HT1080 (cell line): Measurements from ENCODE around the gene RBMS3. TPM values are rescaled to one million over a fixed set of nuclear protein-coding genes. Genes with fewer than 3 reads are reported as not detected.
A peak's percentile ranks its signal among the peaks of the same experiment; 100 is the strongest.

Experiments used
- DNase-seq: peaks from one replicate; pipeline ENCODE4 v3.0.0-alpha.2; 2015; ENCODE audit warnings: low read depth
- total RNA-seq: library from RNA; depleted of rRNA; stranded (reverse); fragments of >200 nt; shearing (Covaris generic); gene quantifications from 2 replicates; pipeline ENCODE4 v1.2.3, GENCODE V29; 2014

Gene RBMS3
- total RNA-seq, 1 experiment from 2014 or later = 19.6 TPM

DNA sequence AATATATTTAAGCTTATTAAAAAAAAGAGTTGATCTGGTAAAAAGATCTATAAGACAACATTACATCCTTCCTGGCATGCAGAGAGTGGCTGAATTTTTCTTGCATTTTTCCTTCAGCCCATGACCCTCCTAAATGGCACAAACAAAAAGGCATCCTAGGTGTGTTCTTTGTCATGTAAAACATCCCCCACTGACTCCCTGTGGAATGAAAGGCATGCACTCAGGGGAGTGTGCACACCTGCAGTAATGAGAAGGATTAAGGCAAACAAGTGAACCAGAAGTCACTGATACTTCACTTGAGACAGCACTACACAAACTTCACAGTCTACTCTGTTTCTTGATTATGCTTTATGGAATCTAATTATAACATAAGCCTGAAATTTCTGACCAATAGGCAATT is 195.0 kb downstream of the RBMS3 start:
- DNase-seq = no peak

DNA sequence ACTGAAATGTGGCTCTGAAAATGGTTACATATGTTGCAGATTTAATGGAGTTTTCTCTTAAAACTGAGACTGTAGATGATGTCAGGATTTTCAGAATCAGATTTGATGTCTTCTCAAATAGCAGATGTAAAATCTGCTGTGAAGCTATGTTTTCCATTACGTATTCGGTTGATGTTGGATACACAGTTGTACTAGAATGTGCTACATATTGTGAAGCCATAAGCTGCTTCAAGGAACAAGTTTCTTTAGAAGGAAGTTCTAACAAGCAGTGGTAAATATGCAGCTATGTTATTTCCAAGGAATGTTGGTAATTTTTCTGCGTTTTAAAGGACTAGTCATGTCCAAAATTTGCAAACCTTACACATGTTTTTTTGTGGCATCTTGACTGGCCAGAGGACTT is 197.7 kb downstream of the RBMS3 start:
- no peak for DNase-seq

DNA sequence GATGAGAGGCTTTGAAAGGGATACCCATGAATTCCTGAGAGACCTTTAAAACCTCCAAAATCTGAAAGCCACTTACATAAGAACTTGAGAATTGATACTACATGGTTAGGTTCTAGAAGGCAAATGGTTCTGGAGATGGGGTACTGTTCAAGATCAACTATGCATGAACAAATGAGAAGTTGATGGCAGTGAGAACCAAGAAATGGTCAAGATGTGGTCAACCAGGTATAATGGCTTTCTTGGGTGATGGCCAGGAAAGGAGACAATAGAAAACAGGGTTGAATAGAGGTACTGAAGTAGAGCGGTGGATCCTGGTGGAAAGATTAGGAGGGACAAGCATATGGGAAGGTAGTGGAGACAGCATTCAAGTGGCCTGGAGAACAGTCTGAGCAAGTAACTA is 200.4 kb downstream of the RBMS3 start:
- no peak for DNase-seq

DNA sequence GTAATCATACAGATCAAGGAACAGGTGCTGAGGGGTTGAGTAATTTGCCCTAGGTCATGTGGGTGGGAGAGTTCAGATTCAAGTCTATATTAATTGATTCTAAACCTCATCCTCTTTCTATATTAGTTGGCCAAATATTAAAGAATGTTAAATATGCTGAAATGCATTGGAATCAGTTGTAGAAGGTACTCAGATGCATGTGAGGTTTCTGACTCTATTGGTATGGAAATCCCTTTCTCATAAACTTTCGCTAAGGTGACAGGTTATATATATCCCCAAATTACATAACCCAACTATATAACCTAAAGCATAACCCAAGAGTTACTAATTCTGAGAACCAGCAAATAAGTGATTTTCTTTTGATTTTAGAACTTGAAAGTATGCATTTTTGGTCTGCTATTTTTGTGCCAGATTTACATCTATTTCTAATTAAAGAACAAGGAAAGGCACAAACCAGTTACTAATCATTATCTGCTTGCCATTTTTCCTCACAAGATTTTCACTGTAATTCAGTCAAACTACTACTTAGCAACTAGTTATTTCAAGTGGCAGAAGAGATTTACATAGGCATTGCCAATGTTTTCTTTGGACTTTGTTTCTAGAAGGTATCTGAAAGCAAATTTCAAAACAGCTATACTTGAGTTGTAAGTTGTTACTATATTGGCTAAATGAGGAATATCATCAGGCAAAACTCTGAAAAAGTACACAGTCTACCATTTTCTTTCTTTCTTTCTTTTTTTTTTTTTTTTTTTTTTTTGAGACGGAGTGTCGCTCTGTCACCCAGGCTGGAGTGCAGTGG is 201.3 kb downstream of the RBMS3 start:
- no peak for DNase-seq

DNA sequence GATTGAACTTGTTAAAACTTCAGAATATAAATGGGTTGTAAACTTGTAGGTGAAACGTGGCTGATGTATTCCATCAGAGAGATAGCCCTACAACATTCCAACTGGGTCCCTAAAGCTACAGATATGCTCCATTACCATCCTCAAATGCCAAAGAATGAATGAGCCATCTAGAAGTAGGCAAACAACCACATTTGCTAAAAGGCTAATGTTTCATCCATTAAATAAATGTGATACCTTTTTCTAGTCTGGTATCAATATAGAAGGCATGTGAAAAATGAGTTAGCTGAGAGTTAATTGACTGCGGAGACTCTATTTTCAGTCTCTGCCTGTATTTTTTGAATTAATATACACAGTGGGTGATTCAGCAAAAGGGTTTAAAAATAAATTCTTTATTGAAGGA is 203.8 kb downstream of the RBMS3 start:
- no peak for DNase-seq

DNA sequence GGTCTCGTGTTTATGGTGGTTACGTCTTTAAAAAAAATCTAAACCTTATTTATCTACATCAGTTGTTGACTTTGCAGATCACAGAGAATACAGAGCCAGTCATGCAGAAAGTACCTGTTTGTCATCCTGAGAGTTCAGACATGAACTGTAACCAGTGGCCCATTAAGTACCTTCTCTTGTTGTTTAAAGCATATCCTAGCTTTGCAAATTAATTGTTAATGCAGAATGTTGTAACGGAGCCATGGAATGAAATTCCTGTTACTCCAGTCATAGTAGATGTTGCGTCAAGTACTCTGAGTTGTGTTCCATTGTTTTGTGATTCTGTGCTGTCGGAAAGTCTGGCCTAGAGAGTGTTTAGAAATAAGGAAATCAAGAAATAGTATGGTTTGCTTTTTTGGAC is 205.2 kb downstream of the RBMS3 start:
- DNase-seq = no peak

DNA sequence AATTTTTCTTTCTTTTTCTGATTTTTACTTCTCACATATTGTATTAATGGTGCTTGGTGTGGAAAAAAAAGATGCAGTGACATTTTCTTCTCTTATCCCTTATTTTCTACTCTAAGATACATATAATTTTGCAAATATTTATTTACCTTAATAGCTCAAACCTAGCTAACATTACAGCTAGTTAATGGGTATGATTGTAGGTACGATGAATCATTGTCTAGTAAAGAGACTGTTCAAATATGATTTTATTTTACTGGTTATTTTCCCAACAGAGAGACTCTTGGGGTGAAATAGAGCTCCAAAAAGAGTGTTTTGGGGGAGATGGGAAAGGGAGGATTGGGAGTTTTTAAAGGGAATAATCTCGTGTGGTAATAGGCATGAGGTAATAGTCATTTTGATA is 206.0 kb downstream of the RBMS3 start:
- DNase-seq = no peak

DNA sequence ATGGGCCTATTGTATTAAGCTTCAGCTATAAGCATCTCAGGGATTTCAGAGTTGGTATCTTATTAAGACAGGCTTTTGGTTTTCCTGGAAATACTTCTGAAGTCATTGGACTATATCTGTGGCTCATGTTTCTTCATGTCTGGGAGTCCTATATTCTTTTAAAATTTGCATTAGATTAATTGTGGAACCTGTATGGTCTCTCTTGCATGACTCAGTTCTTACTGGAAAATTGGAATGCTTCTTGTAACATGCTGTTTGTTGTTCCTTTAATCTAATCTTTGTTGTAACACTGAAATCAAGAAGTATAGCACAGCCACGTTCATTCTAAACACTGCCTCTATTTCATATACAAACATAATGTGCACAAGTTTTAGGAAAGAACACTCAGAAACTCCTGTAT is 208.1 kb downstream of the RBMS3 start:
- DNase-seq = no peak

DNA sequence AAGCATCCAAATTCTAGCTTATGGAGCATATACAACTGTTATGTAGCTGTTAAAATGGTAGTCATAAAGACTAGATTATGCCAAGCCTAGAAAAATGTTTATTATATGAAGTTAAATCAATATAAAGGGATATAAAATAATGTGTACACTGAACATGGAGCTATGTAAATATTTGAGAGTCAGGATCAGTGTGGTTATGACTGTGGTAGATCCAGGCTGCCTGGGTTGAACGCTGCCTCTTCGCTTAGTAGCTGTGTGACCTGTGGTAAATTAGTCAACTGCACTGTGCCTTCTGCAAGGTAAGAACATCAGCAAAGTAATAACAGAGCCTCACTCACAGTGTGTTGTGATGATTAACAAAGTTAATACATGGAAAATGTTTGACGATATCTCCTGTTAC is 212.2 kb downstream of the RBMS3 start:
- no peak for DNase-seq

DNA sequence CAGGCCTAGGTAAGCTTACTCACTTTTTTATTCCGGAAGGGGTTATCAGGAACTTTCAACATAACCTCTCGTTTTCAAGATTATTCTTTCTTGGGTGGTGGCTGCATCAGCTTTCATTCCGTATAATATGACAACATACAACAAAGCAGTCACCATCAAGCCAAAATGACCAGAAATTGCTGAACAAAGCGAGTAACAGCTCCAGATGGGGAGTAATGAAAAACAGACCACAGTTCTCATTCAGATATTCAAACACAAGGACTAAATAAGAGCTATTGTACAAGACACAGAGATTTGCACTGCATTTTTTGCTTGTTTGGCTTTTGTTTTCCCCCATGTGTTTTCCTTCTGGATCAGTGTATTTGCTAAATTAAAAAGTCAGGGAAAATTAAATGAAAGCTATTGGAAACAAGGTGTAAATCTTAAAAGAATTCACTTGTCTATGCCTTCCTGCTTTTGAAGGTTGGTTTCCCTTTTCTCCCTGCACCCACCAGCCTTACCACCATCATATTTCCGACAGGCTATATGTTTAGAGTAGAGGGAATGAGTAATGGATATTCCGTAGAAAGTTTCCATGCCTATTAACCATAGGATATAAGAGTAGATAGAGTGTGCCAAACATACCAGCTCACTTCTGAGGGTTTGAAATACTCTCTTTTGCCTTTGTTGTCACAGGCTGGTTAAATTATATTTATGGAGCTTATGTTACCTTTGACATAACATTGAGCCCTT is 213.6 kb downstream of the RBMS3 start:
- DNase-seq = no peak

DNA sequence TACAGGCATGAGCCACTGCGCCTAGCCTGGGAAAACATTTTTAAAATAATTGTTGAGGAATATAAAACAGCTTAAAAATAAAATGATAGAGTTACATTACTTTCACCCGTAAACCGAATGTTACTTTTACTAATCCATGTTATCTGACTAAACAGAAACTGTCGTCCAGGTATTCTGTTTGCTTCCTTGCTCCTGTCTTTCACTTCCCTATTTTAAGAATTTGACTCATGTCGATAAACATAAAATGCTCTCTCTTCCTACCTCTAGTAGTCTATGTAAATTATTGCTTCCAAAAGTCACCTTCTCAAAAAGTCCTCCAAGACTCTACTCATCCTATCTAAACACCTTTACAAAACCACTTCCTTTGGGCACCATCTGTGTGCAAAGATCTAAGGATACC is 216.4 kb downstream of the RBMS3 start:
- DNase-seq = no peak

DNA sequence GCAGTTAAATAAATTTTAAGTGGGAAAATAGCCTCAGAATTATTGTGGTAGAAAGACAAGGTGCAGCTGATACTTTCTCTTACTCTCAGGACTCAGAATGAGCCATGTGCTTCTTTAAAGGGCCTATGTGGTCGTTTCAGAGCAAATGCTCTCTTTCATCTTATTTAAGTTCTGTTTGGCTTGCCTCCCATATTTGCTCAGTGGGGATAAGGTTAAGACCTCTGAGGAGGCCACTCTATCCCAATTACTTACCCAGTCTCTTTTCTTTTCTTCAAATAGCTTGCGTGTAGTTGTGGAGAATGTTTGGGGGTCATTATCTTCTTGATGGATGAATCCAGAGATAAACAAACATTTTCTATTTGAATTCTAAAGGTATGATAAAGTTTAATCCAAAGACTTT is 221.9 kb downstream of the RBMS3 start:
- no peak for DNase-seq

DNA sequence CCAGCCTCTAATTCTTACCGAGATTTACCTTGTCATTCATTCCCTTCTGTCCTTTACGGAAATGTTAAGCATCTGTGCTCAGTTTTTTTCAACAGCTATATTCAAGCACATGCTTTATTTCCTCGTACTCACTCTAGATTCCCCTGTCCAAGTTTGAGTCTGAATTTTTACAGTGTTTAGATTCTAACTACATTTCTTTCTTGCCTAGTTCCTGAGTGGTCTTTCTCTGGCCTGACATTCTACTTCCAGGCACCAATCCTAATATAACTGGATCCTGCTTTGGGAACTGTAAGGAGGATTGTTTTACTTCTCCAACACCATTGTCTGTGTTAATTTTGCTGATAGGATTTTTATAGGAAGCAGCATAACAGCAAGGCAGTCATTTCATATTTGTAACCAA is 222.4 kb downstream of the RBMS3 start:
- no peak for DNase-seq

DNA sequence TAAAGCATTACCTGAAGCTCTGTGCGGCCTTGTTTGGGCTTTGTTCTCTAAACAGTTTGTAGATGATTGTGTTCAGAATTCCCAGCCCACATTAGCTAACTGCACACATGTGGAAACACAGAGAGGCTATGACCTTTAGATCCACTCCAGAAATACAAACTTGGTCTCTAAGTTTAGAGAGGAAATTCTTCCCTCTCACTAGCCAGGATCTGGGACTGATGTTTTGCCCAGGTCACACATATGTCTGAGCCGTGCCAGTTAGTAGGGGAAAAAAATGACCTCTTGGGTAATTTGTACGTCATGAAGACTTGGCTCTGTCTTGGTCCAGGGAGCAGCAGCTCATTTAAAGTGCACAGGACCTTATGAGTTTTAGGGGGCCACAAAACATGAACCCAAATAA is 223.1 kb downstream of the RBMS3 start:
- DNase-seq = no peak

DNA sequence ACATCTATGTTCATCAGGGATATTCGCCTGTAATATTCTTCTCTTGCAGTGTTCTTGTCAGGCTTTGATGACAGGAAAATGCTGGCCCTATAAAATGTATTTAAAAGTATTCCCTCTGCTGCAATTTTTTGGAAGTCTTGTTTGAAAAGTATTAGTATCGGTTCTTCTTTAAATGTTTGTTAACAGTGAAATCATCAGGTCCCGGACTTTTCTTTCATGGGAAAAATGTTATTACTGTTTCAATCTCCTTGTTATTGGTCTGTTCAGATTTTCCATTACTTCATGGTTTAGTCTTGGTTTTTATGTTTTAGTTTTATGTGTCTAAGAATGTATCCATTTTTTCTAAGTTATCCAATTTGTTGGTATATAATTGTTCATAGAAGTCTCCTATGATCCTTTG is 225.6 kb downstream of the RBMS3 start:
- DNase-seq = no peak

DNA sequence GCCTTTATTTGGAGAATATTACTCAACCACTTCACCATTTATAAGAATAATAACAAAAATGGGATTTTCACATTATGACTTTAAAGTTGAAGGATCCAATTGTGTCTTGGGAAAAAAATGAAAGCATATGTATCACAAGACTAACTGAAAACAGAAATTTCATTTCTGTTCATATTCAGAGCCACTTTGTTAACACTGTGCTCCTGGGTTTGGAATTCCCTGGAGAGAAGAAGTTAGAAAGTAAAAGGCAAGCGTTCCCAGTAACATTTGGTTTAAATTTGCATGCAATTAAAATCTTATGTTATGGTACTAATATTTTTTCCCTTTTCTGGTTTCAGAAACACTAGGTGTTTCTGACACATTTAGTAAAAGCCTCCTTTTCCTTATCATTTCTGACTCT is 230.8 kb downstream of the RBMS3 start:
- no peak for DNase-seq

DNA sequence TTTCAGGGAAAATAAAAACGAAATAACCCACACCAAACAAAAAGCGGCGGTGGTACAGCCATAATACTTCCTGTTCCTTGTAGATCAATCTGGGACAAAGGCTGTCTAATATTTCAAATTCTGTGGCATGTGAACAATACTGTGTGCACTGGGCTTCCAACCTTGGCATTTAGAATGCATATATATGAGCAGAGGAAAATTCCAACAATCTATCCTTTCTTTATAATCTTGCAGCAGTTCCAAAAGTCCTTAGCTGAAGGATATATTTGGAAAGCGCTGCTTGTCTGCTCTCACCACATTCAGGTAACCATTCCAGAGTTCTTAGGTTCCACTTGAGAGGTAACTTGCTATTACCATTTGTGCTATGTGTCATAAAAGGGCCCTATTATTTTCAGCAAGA is 231.8 kb downstream of the RBMS3 start:
- peak; percentile 1 for DNase-seq

DNA sequence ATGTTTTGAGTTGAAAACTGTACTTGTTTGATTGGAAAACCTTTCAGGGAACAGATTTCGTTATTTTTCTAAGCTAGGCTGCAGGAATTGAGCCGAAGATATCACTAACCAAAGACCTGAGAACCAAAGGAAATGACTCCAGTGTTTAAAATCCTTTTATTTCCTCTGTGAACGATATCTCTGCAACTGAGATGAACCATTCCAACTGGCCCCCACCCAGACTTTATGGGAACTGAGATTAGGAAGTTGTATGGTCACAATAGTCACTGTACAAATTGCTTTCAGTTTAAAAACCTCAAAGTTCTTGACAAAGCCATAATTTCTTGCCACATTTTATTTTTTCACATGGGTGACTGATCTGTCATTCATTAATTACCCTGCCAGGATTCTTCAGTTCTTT is 232.4 kb downstream of the RBMS3 start:
- DNase-seq = peak; percentile 65

DNA sequence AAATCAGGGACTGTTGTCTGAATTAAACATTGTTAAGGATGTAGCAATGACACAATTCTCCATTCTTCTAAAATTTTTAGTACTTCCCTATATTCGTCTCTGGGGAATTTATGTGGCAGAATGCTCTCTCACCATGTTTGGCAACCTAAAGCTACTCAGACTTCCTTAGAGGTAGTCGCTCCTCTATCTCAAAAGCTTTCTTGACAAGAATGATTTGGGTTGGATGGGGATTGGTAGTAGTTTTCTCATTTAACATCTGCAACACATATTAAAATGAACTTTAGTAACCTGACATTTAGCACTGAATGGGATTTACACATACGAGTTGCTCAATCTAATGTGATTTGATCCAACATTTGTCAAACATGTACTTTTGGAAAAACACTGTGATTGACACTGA is 233.3 kb downstream of the RBMS3 start:
- DNase-seq = no peak

DNA sequence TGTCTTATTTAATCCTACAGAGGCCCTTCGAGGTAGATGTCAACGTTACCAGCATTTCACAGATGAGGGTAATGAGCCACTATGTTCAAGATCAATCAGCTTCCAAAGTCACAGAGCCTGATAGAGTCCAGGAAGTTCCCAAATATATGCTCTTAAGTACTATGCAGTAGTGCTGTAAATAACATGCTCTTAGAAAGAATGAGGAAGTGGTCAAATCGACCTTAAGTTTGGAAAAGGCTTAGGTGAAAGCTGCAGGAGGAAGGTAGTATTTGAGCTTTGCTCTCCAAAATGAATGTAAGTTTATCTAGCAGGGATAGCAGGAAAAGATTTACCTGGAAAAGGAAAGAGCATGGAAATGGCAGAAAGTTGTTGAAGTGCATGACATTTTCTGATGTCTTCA is 234.0 kb downstream of the RBMS3 start:
- no peak for DNase-seq

DNA sequence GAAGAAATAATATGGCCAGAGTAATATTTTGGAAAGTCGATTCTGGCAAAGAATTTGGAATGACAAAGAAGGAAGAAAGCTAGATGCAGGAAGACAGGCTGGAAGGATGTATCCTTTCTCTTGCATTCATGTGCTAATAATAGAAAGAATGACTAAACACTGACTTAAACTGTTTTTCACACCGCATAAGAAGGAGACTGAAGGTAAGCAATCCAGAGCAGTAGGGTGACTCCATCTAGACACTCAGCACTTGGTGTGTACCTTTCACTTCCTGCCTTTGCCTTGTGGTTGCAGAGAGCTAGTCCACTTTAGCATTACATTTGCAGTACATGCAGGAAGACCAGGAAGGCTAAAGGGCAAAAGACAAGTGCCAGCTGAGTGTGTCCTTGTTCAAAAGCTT is 234.6 kb downstream of the RBMS3 start:
- DNase-seq = peak; percentile 91

DNA sequence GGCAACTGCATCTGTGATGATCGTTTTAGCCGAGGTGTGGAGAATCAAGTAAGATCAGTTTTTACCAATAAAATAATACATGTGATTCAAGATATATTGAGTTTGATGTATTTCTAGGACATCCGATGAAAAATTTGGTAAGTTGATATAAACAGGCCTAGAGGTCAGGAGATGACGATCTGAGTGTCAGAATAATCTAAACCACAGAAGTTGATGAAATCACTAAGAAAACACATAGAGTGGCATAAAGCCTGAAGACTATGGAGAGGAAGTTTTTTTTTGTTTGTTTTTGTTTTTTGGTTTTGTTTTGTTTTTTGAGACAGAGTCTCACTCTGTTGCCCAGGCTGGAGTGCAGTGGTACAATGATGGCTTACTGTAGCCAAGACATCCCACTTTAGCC is 235.3 kb downstream of the RBMS3 start:
- no peak for DNase-seq

DNA sequence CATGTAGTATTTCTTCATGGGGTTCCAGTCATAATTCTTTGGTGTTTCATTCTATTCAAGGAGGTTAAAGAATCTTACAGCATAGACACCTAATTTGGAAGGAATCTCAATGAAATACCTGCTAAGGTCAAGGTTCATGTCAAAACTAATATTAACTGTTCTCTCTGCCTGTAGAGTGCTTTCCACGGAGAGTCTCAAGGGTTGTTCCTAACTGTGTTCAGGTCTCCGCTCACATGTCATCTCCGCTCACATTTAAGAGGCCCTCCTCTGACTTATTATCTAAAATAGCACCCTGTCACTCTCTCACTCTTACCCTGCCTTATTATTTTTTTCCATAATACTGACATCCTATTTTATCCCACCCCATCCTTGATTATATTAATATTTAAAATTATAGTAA is 239.9 kb downstream of the RBMS3 start:
- no peak for DNase-seq
